Liver (tissue), 9 donors: Measurements from ENCODE around the gene TLE2. TPM values are rescaled to one million over a fixed set of nuclear protein-coding genes. Genes with fewer than 3 reads are reported as not detected.

Source experiments
- DNase-seq: peaks from one replicate; pipeline ENCODE4 v3.0.0-alpha.2; 2017; ENCODE audit warnings: low spot score
- H3K27ac ChIP-seq, 2 donors: one replicate each; pipeline ENCODE4 v1.7.0; 2013; ENCODE audit warnings: inconsistent platforms in 2 of 2, low read length in 2 of 2, control low read depth in 1 of 2, low read depth in 1 of 2, mild to moderate bottlenecking in 1 of 2
- H3K27me3 ChIP-seq, 4 donors: one replicate each; pipeline versions ENCODE4 v1.6.1 to v1.7.0; 2013; ENCODE audit warnings: low read length in 3 of 4, inconsistent platforms in 1 of 4, mild to moderate bottlenecking in 1 of 4, moderate library complexity in 1 of 4; ENCODE audit not compliant: control insufficient read depth in 4 of 4, insufficient read depth in 4 of 4
- H3K36me3 ChIP-seq, 4 donors: one replicate each; pipeline versions ENCODE4 v1.6.1 to v1.7.0; 2013; ENCODE audit warnings: low read length in 3 of 4, mild to moderate bottlenecking in 3 of 4, low read depth in 1 of 4, moderate library complexity in 1 of 4; ENCODE audit not compliant: control insufficient read depth in 4 of 4, insufficient read depth in 3 of 4
- H3K4me1 ChIP-seq, 4 donors: one replicate each; pipeline versions ENCODE4 v1.6.1 to v1.7.0; 2013; ENCODE audit warnings: low read length in 3 of 4, mild to moderate bottlenecking in 3 of 4, moderate library complexity in 1 of 4; ENCODE audit not compliant: control insufficient read depth in 4 of 4, insufficient read depth in 4 of 4
- H3K4me3 ChIP-seq, 3 donors: one replicate each; pipeline versions ENCODE4 v1.6.1 to v1.7.0; 2013; ENCODE audit warnings: low read length in 3 of 3, control low read depth in 1 of 3, low read depth in 1 of 3, mild to moderate bottlenecking in 1 of 3
- H3K9ac ChIP-seq, 2 donors: one replicate each; pipeline ENCODE4 v1.7.0; 2013; ENCODE audit warnings: low read length in 2 of 2, mild to moderate bottlenecking in 2 of 2, moderate library complexity in 2 of 2, control low read depth in 1 of 2, low read depth in 1 of 2
- H3K9me3 ChIP-seq, 4 donors: one replicate each; pipeline versions ENCODE4 v1.6.1 to v1.7.0; 2013; ENCODE audit warnings: low read length in 3 of 4; ENCODE audit not compliant: control insufficient read depth in 4 of 4
- ATF3 ChIP-seq: IDR thresholded peaks from 2 replicates; pipeline ENCODE4 v1.6.1; 2016; ENCODE audit warnings: antibody characterized with exemption
- EGR1 ChIP-seq, 2 donors: IDR thresholded peaks; 2 replicates each; pipeline ENCODE4 v1.6.1; 2016 to 2018; ENCODE audit warnings: antibody characterized with exemption in 2 of 2, low read depth in 2 of 2
- FOXA1 ChIP-seq: IDR thresholded peaks from 2 replicates; pipeline ENCODE4 v1.6.1; 2016; ENCODE audit warnings: antibody characterized with exemption
- FOXA2 ChIP-seq: IDR thresholded peaks from 2 replicates; pipeline ENCODE4 v1.6.1; 2016; ENCODE audit warnings: antibody characterized with exemption
- GABPA ChIP-seq, 2 donors: IDR thresholded peaks in 1 of 2; conservative IDR thresholded peaks in 1 of 2; 2 replicates each; pipeline ENCODE4 v1.6.1; 2016; ENCODE audit warnings: antibody characterized with exemption in 2 of 2, mild to moderate bottlenecking in 1 of 2, moderate library complexity in 1 of 2
- HNF4A ChIP-seq, 2 donors: conservative IDR thresholded peaks; 2 replicates each; pipeline ENCODE4 v1.6.1; 2016; ENCODE audit warnings: antibody characterized with exemption in 2 of 2, mild to moderate bottlenecking in 2 of 2
- HNF4G ChIP-seq: IDR thresholded peaks from 2 replicates; pipeline ENCODE4 v1.6.1; 2016; ENCODE audit warnings: antibody characterized with exemption
- JUND ChIP-seq, 2 donors: IDR thresholded peaks; 2 replicates each; pipeline ENCODE4 v1.6.1; 2016; ENCODE audit warnings: antibody characterized with exemption in 2 of 2
- NR2F2 ChIP-seq: IDR thresholded peaks from 2 replicates; pipeline ENCODE4 v1.6.1; 2016; ENCODE audit warnings: antibody characterized with exemption
- RAD21 ChIP-seq, 2 donors: IDR thresholded peaks; 2 replicates each; pipeline ENCODE4 v1.6.1; 2016; ENCODE audit warnings: antibody characterized with exemption in 2 of 2, mild to moderate bottlenecking in 2 of 2
- REST ChIP-seq: IDR thresholded peaks from 2 replicates; pipeline ENCODE4 v1.6.1; 2016; ENCODE audit warnings: antibody characterized with exemption, mild to moderate bottlenecking
- RXRA ChIP-seq, 2 donors: IDR thresholded peaks; 2 replicates each; pipeline ENCODE4 v1.6.1; 2017 to 2018; ENCODE audit warnings: antibody characterized with exemption in 2 of 2, mild to moderate bottlenecking in 1 of 2
- SP1 ChIP-seq: IDR thresholded peaks from 2 replicates; pipeline ENCODE4 v1.6.1; 2018; ENCODE audit warnings: antibody characterized with exemption, mild to moderate bottlenecking
- WGBS: extraction: QIAGEN DNeasy Blood & Tissue Kit; methylation state at CpG from one replicate; pipeline ENCODE4 v1.1.7; 2013; 5-methylcytosine and 5-hydroxymethylcytosine counted together
- polyA plus RNA-seq, 2 donors: library from polyadenylated mRNA; stranded (reverse) in 1 of 2; unstranded in 1 of 2; fragments of 200-250 nt in 1 of 2; fragments of >200 nt in 1 of 2; fragmentation: Nextera tagmentation in 1 of 2; extraction: Ambion mirVana in 1 of 2; gene quantifications; one replicate each; pipeline versions ENCODE4 v1.2.1 to v1.2.3, GENCODE V29; 2013 to 2015
- total RNA-seq, 2 donors: library from RNA; depleted of rRNA; stranded (reverse); fragments of >200 nt; gene quantifications; one replicate each; pipeline ENCODE4 v1.2.3, GENCODE V29; 2014
- TF ChIP-seq, protein P1 (sequence below): IDR thresholded peaks from 2 replicates; pipeline ENCODE4 v1.6.1; 2016; ENCODE audit warnings: antibody characterized with exemption
- TF ChIP-seq, protein P2 (sequence below): fragments of 150-350 bp; IDR thresholded peaks from 2 replicates; pipeline ENCODE4 v1.5.1; 2017; ENCODE audit warnings: improper control_type of control experiment, low read depth, low read length; ENCODE audit not compliant: missing input control
- donor health status: healthy.
- donor health status: healthy.
- donor health status: healthy.
- donor health status: healthy.
- donor health status: healthy.

The TLE2 gene
- total and polyA plus RNA-seq, 4 donors, result 3.6 to 9.3 (median 5.8) TPM

- peaks cover 0 to 5% (median 3%) of the 10 kb centered on the region in 4 donors for H3K4me1 ChIP-seq
- TF ChIP-seq FOXA2, result no peak
- TF ChIP-seq HNF4A (conservative IDR thresholded peaks at IDR 0.05), result no peak
- no peak for TF ChIP-seq SP1
- no peak for TF ChIP-seq NR2F2
- no peak for TF ChIP-seq GABPA (IDR thresholded peaks at IDR 0.05 in 1 of 2, conservative IDR thresholded peaks at IDR 0.05 in 1 of 2)
- TF ChIP-seq RAD21 (IDR thresholded peaks at IDR 0.05), result no peak
- no peak for TF ChIP-seq RXRA (IDR thresholded peaks at IDR 0.05)
- no peak for TF ChIP-seq HNF4G
- no peak for TF ChIP-seq JUND (IDR thresholded peaks at IDR 0.05)
- no peak for TF ChIP-seq FOXA1
- no peak for TF ChIP-seq ATF3
- no peak for TF ChIP-seq EGR1 (IDR thresholded peaks at IDR 0.05; ENCODE audit: low read depth in 2 of 2)
- no peak for TF ChIP-seq REST
- TF ChIP-seq, protein P1, sequence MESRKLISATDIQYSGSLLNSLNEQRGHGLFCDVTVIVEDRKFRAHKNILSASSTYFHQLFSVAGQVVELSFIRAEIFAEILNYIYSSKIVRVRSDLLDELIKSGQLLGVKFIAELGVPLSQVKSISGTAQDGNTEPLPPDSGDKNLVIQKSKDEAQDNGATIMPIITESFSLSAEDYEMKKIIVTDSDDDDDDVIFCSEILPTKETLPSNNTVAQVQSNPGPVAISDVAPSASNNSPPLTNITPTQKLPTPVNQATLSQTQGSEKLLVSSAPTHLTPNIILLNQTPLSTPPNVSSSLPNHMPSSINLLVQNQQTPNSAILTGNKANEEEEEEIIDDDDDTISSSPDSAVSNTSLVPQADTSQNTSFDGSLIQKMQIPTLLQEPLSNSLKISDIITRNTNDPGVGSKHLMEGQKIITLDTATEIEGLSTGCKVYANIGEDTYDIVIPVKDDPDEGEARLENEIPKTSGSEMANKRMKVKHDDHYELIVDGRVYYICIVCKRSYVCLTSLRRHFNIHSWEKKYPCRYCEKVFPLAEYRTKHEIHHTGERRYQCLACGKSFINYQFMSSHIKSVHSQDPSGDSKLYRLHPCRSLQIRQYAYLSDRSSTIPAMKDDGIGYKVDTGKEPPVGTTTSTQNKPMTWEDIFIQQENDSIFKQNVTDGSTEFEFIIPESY, result no peak
- TF ChIP-seq, protein P2, sequence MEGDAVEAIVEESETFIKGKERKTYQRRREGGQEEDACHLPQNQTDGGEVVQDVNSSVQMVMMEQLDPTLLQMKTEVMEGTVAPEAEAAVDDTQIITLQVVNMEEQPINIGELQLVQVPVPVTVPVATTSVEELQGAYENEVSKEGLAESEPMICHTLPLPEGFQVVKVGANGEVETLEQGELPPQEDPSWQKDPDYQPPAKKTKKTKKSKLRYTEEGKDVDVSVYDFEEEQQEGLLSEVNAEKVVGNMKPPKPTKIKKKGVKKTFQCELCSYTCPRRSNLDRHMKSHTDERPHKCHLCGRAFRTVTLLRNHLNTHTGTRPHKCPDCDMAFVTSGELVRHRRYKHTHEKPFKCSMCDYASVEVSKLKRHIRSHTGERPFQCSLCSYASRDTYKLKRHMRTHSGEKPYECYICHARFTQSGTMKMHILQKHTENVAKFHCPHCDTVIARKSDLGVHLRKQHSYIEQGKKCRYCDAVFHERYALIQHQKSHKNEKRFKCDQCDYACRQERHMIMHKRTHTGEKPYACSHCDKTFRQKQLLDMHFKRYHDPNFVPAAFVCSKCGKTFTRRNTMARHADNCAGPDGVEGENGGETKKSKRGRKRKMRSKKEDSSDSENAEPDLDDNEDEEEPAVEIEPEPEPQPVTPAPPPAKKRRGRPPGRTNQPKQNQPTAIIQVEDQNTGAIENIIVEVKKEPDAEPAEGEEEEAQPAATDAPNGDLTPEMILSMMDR, result no peak
- H3K4me3 ChIP-seq, result no peak overlapping the region
- H3K36me3 ChIP-seq, result no peaks in the 10 kb centered on the region
- H3K9me3 ChIP-seq, result no peaks in the 10 kb centered on the region
- 89% methylated on average over 5 of the region's 5 CpGs for WGBS
- no peaks in the 10 kb centered on the region for H3K27me3 ChIP-seq
- no peak overlapping the region for H3K27ac ChIP-seq
- no peak overlapping the region for H3K9ac ChIP-seq
- no peak for DNase-seq
Observed at GRCh38 chr19:3048190-3048533, 19.1 kb upstream of the TLE2 start.

DNA sequence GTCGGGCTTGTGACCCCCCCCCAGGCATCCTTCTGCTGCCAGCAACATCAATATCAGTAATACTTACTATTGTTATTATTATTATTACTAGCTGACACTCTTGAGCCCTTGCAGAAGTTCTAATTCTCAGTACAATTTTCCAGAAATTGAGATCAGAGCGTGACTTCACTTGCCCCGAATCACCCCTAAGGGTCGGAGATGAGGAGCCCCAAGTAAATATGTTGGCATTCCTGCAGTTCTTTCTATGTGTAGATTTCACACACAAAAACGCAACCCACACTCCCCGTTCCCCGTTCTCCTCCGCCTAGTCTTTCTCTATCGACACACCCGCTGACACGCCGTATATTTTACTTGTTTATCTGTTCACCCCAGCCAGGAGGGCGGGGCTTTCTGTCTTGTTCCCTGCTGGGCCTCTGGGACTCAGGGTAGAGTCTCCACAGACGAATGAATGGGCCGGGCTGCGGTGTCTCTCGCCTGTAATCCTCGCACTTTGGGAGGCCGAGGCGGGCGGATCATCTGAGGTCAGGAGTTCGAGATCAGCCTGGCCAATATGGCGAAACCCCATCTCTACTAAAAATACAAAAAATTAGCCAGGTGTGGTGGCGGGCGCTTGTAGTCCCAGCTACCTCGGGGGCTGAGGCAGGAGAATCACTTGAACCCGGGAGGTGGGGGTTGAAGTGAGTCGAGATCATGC, 18.6 kb upstream of the TLE2 start:
- DNase-seq, result peak; percentile 90
- Histone ChIP-seq H3K27me3 (no peaks in the 10 kb centered on the region), H3K27ac (no peak overlapping the region), H3K9me3 (no peaks in the 10 kb centered on the region), H3K9ac (no peak overlapping the region), H3K36me3 (no peaks in the 10 kb centered on the region), H3K4me3 (peak overlapping the region in 2 of 3 donors; percentile 22 to 27), H3K4me1 (peaks cover 0 to 5% (median 3%) of the 10 kb centered on the region in 4 donors)
- 14% methylated on average over 28 of the region's 28 CpGs for WGBS
- TF ChIP-seq NR2F2, result peak; percentile 58
- TF ChIP-seq REST, result no peak
- TF ChIP-seq, protein P2, result no peak
- TF ChIP-seq ATF3, result no peak
- peak in 1 of 2 donors; percentile 41 for TF ChIP-seq RAD21 (IDR thresholded peaks at IDR 0.05)
- TF ChIP-seq SP1, result peak; percentile 25
- no peak for TF ChIP-seq FOXA1
- peak; percentile 12 to 30 for TF ChIP-seq RXRA (IDR thresholded peaks at IDR 0.05)
- TF ChIP-seq GABPA (IDR thresholded peaks at IDR 0.05 in 1 of 2, conservative IDR thresholded peaks at IDR 0.05 in 1 of 2), result no peak
